Liver (tissue), 9 donors: ENCODE results near the gene ABCA12. TPM values are rescaled to one million over a fixed set of nuclear protein-coding genes. Genes with fewer than 3 reads are reported as not detected.

Experiments used
- DNase-seq: peaks from one replicate; pipeline ENCODE4 v3.0.0-alpha.2; 2017; ENCODE audit warnings: low spot score
- H3K27ac ChIP-seq, 2 donors: one replicate each; pipeline ENCODE4 v1.7.0; 2013; ENCODE audit warnings: inconsistent platforms in 2 of 2, low read length in 2 of 2, control low read depth in 1 of 2, low read depth in 1 of 2, mild to moderate bottlenecking in 1 of 2
- H3K27me3 ChIP-seq, 4 donors: one replicate each; pipeline versions ENCODE4 v1.6.1 to v1.7.0; 2013; ENCODE audit warnings: low read length in 3 of 4, inconsistent platforms in 1 of 4, mild to moderate bottlenecking in 1 of 4, moderate library complexity in 1 of 4; ENCODE audit not compliant: control insufficient read depth in 4 of 4, insufficient read depth in 4 of 4
- H3K36me3 ChIP-seq, 4 donors: one replicate each; pipeline versions ENCODE4 v1.6.1 to v1.7.0; 2013; ENCODE audit warnings: low read length in 3 of 4, mild to moderate bottlenecking in 3 of 4, low read depth in 1 of 4, moderate library complexity in 1 of 4; ENCODE audit not compliant: control insufficient read depth in 4 of 4, insufficient read depth in 3 of 4
- H3K4me1 ChIP-seq, 4 donors: one replicate each; pipeline versions ENCODE4 v1.6.1 to v1.7.0; 2013; ENCODE audit warnings: low read length in 3 of 4, mild to moderate bottlenecking in 3 of 4, moderate library complexity in 1 of 4; ENCODE audit not compliant: control insufficient read depth in 4 of 4, insufficient read depth in 4 of 4
- H3K4me3 ChIP-seq, 3 donors: one replicate each; pipeline versions ENCODE4 v1.6.1 to v1.7.0; 2013; ENCODE audit warnings: low read length in 3 of 3, control low read depth in 1 of 3, low read depth in 1 of 3, mild to moderate bottlenecking in 1 of 3
- H3K9ac ChIP-seq, 2 donors: one replicate each; pipeline ENCODE4 v1.7.0; 2013; ENCODE audit warnings: low read length in 2 of 2, mild to moderate bottlenecking in 2 of 2, moderate library complexity in 2 of 2, control low read depth in 1 of 2, low read depth in 1 of 2
- H3K9me3 ChIP-seq, 4 donors: one replicate each; pipeline versions ENCODE4 v1.6.1 to v1.7.0; 2013; ENCODE audit warnings: low read length in 3 of 4; ENCODE audit not compliant: control insufficient read depth in 4 of 4
- ATF3 ChIP-seq: IDR thresholded peaks from 2 replicates; pipeline ENCODE4 v1.6.1; 2016; ENCODE audit warnings: antibody characterized with exemption
- CTCF ChIP-seq: fragments of 150-350 bp; IDR thresholded peaks from 2 replicates; pipeline ENCODE4 v1.5.1; 2017; ENCODE audit warnings: improper control_type of control experiment, low read depth, low read length; ENCODE audit not compliant: missing input control
- EGR1 ChIP-seq, 2 donors: IDR thresholded peaks; 2 replicates each; pipeline ENCODE4 v1.6.1; 2016 to 2018; ENCODE audit warnings: antibody characterized with exemption in 2 of 2, low read depth in 2 of 2
- FOXA1 ChIP-seq: IDR thresholded peaks from 2 replicates; pipeline ENCODE4 v1.6.1; 2016; ENCODE audit warnings: antibody characterized with exemption
- FOXA2 ChIP-seq: IDR thresholded peaks from 2 replicates; pipeline ENCODE4 v1.6.1; 2016; ENCODE audit warnings: antibody characterized with exemption
- GABPA ChIP-seq, 2 donors: IDR thresholded peaks in 1 of 2; conservative IDR thresholded peaks in 1 of 2; 2 replicates each; pipeline ENCODE4 v1.6.1; 2016; ENCODE audit warnings: antibody characterized with exemption in 2 of 2, mild to moderate bottlenecking in 1 of 2, moderate library complexity in 1 of 2
- HNF4G ChIP-seq: IDR thresholded peaks from 2 replicates; pipeline ENCODE4 v1.6.1; 2016; ENCODE audit warnings: antibody characterized with exemption
- JUND ChIP-seq, 2 donors: IDR thresholded peaks; 2 replicates each; pipeline ENCODE4 v1.6.1; 2016; ENCODE audit warnings: antibody characterized with exemption in 2 of 2
- NR2F2 ChIP-seq: IDR thresholded peaks from 2 replicates; pipeline ENCODE4 v1.6.1; 2016; ENCODE audit warnings: antibody characterized with exemption
- RAD21 ChIP-seq, 2 donors: IDR thresholded peaks; 2 replicates each; pipeline ENCODE4 v1.6.1; 2016; ENCODE audit warnings: antibody characterized with exemption in 2 of 2, mild to moderate bottlenecking in 2 of 2
- REST ChIP-seq: IDR thresholded peaks from 2 replicates; pipeline ENCODE4 v1.6.1; 2016; ENCODE audit warnings: antibody characterized with exemption, mild to moderate bottlenecking
- TAF1 ChIP-seq: conservative IDR thresholded peaks from 2 replicates; pipeline ENCODE4 v1.6.1; 2016; ENCODE audit warnings: antibody characterized with exemption, mild to moderate bottlenecking
- YY1 ChIP-seq: IDR thresholded peaks from 2 replicates; pipeline ENCODE4 v1.6.1; 2016; ENCODE audit warnings: antibody characterized with exemption, mild to moderate bottlenecking
- WGBS: extraction: QIAGEN DNeasy Blood & Tissue Kit; methylation state at CpG from one replicate; pipeline ENCODE4 v1.1.7; 2013; 5-methylcytosine and 5-hydroxymethylcytosine counted together
- polyA plus RNA-seq, 2 donors: library from polyadenylated mRNA; stranded (reverse) in 1 of 2; unstranded in 1 of 2; fragments of 200-250 nt in 1 of 2; fragments of >200 nt in 1 of 2; fragmentation: Nextera tagmentation in 1 of 2; extraction: Ambion mirVana in 1 of 2; gene quantifications; one replicate each; pipeline versions ENCODE4 v1.2.1 to v1.2.3, GENCODE V29; 2013 to 2015
- total RNA-seq, 2 donors: library from RNA; depleted of rRNA; stranded (reverse); fragments of >200 nt; gene quantifications; one replicate each; pipeline ENCODE4 v1.2.3, GENCODE V29; 2014
- TF ChIP-seq, protein P1 (sequence below): IDR thresholded peaks from 2 replicates; pipeline ENCODE4 v1.6.1; 2016; ENCODE audit warnings: antibody characterized with exemption
- donor health status: healthy.
- donor health status: healthy.
- donor health status: healthy.
- donor health status: healthy.
- donor health status: healthy.

The ABCA12 gene
- total and polyA plus RNA-seq, 4 donors: 0.03 TPM; not detected in 3

DNA sequence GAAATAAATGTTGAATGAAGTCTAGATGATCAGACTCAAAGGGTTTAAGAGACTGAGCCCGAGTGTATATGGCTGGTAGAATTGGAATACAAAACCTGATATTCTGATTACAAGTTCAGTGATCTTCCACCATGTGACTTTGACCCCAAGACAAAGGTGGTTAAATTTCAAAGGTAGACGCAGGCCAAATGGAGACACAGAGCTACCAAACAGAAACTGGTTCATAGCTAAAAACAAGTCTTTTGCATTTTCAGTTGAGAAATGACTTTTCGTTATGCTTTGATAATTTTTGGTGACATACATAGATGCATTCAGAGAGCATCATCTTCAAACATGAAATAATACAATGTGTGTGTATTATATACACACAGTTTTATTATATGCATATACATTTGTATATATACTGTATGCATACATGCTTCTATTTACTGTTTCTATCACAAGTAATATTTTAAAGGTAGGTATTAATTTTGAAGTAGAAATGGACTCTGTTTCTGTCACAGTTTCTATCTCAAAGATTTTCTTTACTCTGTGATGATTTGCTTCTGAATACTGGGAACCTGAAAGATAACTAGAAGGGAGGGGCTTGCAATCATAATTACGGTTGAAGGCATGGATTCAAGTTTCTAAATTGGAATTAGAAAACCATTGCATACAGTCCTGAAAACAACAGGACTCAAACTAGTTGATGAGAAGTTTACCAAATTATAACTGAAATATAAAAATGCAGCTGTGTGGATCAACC, 142.3 kb downstream of the ABCA12 start:
- TF ChIP-seq EGR1 (IDR thresholded peaks at IDR 0.05; ENCODE audit: low read depth in 2 of 2) (no peak), HNF4G (no peak), REST (no peak), GABPA (IDR thresholded peaks at IDR 0.05 in 1 of 2, conservative IDR thresholded peaks at IDR 0.05 in 1 of 2) (no peak), NR2F2 (no peak), ATF3 (no peak), RAD21 (IDR thresholded peaks at IDR 0.05) (no peak), CTCF (no peak), YY1 (no peak)
- TF ChIP-seq, protein P1, sequence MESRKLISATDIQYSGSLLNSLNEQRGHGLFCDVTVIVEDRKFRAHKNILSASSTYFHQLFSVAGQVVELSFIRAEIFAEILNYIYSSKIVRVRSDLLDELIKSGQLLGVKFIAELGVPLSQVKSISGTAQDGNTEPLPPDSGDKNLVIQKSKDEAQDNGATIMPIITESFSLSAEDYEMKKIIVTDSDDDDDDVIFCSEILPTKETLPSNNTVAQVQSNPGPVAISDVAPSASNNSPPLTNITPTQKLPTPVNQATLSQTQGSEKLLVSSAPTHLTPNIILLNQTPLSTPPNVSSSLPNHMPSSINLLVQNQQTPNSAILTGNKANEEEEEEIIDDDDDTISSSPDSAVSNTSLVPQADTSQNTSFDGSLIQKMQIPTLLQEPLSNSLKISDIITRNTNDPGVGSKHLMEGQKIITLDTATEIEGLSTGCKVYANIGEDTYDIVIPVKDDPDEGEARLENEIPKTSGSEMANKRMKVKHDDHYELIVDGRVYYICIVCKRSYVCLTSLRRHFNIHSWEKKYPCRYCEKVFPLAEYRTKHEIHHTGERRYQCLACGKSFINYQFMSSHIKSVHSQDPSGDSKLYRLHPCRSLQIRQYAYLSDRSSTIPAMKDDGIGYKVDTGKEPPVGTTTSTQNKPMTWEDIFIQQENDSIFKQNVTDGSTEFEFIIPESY: no peak
- no peak overlapping the region for H3K4me3 ChIP-seq
- WGBS: 71% methylated on average over 4 of the region's 4 CpGs
- H3K4me1 ChIP-seq: no peaks in the 10 kb centered on the region
- no peaks in the 10 kb centered on the region for H3K9me3 ChIP-seq
- no peak overlapping the region for H3K27ac ChIP-seq
- no peak overlapping the region for H3K9ac ChIP-seq
- DNase-seq: no peak
- H3K36me3 ChIP-seq: no peaks in the 10 kb centered on the region
- H3K27me3 ChIP-seq: no peaks in the 10 kb centered on the region

DNA sequence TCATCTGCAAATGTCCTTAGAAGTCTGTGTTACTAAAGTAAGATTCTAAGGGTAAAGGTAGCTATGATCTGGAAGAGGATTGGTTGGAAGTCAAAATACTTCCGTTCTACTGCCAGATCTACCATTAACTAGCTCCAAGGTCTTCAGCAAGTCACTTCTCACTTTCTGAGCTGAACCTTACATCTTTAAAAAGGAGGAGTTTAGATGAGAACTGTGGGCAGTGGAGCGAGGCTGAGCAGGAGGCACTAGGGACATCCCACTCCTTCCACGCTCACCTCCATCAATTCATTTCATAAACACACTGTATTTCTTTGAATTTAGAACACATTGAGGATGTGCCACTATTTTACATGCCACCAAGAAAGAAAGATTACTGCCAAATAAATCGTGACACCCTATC, 143.0 kb downstream of the ABCA12 start:
- Histone ChIP-seq H3K9me3 (no peaks in the 10 kb centered on the region), H3K4me3 (no peak overlapping the region), H3K4me1 (no peaks in the 10 kb centered on the region), H3K36me3 (no peaks in the 10 kb centered on the region), H3K27ac (no peak overlapping the region), H3K27me3 (no peaks in the 10 kb centered on the region), H3K9ac (no peak overlapping the region)
- WGBS: 85% methylated on average over 4 of the region's 4 CpGs
- DNase-seq: no peak
- TF ChIP-seq GABPA (IDR thresholded peaks at IDR 0.05 in 1 of 2, conservative IDR thresholded peaks at IDR 0.05 in 1 of 2) (no peak), REST (no peak), ATF3 (no peak), RAD21 (IDR thresholded peaks at IDR 0.05) (no peak), FOXA1 (no peak), CTCF (no peak), TAF1 (no peak), JUND (IDR thresholded peaks at IDR 0.05) (no peak), FOXA2 (no peak), YY1 (no peak)
